RWPE2 (cell line): ENCODE measurements around the gene UBE2E1.

Experiments
- ATAC-seq: fragments of 200-7000 bp; cut with Tn5 transposase; 3 replicates; pipeline ENCODE4 v1.9.1; 2021; ENCODE audit warnings: low read depth
- DNase-seq: peaks from one replicate; pipeline ENCODE4 v3.0.0-alpha.2; 2020; ENCODE audit warnings: low spot score
- H3K27ac ChIP-seq: fragments of 450-650 bp; 2 replicates; pipeline ENCODE4 v1.5.1; 2017; ENCODE audit warnings: mild to moderate bottlenecking; ENCODE audit not compliant: poor library complexity, severe bottlenecking
- H3K27me3 ChIP-seq: fragments of 250-450 bp; sonication (Bioruptor Pico); 2 replicates; pipeline ENCODE4 v1.5.1; 2021; ENCODE audit warnings: mild to moderate bottlenecking, moderate library complexity; ENCODE audit not compliant: insufficient read depth, poor library complexity, severe bottlenecking
- H3K36me3 ChIP-seq: fragments of 250-450 bp; sonication (Bioruptor Pico); 2 replicates; pipeline ENCODE4 v1.5.1; 2020; ENCODE audit warnings: low read depth, mild to moderate bottlenecking, moderate library complexity
- H3K4me1 ChIP-seq: fragments of 250-450 bp; sonication (Bioruptor Pico); 2 replicates; pipeline ENCODE4 v1.5.1; 2021; ENCODE audit warnings: mild to moderate bottlenecking, moderate library complexity; ENCODE audit not compliant: insufficient read depth, poor library complexity, severe bottlenecking
- H3K4me3 ChIP-seq: fragments of 250-450 bp; sonication (Bioruptor Pico); 2 replicates; pipeline ENCODE4 v1.5.1; 2021; ENCODE audit warnings: mild to moderate bottlenecking, moderate library complexity; ENCODE audit not compliant: severe bottlenecking
- H3K9me3 ChIP-seq: fragments of 250-450 bp; sonication (Bioruptor Pico); 2 replicates; pipeline ENCODE4 v1.5.1; 2021; ENCODE audit warnings: mild to moderate bottlenecking, moderate library complexity; ENCODE audit not compliant: severe bottlenecking
- TF ChIP-seq, protein P1 (sequence below): fragments of 450-650 bp; IDR thresholded peaks from one replicate; pipeline ENCODE4 v1.5.1; 2017; ENCODE audit warnings: mild to moderate bottlenecking, moderate library complexity; ENCODE audit not compliant: poor library complexity, severe bottlenecking

Gene UBE2E1

GRCh38 chr3:23894254-23895061 is 88.7 kb downstream of the UBE2E1 start:
- TF ChIP-seq, protein P1, sequence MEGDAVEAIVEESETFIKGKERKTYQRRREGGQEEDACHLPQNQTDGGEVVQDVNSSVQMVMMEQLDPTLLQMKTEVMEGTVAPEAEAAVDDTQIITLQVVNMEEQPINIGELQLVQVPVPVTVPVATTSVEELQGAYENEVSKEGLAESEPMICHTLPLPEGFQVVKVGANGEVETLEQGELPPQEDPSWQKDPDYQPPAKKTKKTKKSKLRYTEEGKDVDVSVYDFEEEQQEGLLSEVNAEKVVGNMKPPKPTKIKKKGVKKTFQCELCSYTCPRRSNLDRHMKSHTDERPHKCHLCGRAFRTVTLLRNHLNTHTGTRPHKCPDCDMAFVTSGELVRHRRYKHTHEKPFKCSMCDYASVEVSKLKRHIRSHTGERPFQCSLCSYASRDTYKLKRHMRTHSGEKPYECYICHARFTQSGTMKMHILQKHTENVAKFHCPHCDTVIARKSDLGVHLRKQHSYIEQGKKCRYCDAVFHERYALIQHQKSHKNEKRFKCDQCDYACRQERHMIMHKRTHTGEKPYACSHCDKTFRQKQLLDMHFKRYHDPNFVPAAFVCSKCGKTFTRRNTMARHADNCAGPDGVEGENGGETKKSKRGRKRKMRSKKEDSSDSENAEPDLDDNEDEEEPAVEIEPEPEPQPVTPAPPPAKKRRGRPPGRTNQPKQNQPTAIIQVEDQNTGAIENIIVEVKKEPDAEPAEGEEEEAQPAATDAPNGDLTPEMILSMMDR, result no peak
- peak; percentile 42; the same call in 1 of the 3 replicates for ATAC-seq
- no peaks in the 10 kb centered on the region for H3K4me1 ChIP-seq
- H3K4me3 ChIP-seq, result no peak overlapping the region
- H3K36me3 ChIP-seq, result peaks cover 30% of the 10 kb centered on the region
- DNase-seq, result no peak
- H3K9me3 ChIP-seq, result no peaks in the 10 kb centered on the region
- no peaks in the 10 kb centered on the region for H3K27me3 ChIP-seq
- H3K27ac ChIP-seq, result no peak overlapping the region

GRCh38 chr3:23895181-23895580 is 89.4 kb downstream of the UBE2E1 start:
- peaks cover 30% of the 10 kb centered on the region for H3K36me3 ChIP-seq
- H3K9me3 ChIP-seq, result no peaks in the 10 kb centered on the region
- H3K27ac ChIP-seq, result no peak overlapping the region
- no peak for ATAC-seq
- no peaks in the 10 kb centered on the region for H3K27me3 ChIP-seq
- no peaks in the 10 kb centered on the region for H3K4me1 ChIP-seq
- TF ChIP-seq, protein P1, result no peak
- no peak overlapping the region for H3K4me3 ChIP-seq
- DNase-seq, result no peak

GRCh38 chr3:23900744-23901143 is 95.0 kb downstream of the UBE2E1 start:
- no peaks in the 10 kb centered on the region for H3K4me1 ChIP-seq
- H3K4me3 ChIP-seq, result no peak overlapping the region
- no peaks in the 10 kb centered on the region for H3K27me3 ChIP-seq
- peaks cover 36% of the 10 kb centered on the region for H3K36me3 ChIP-seq
- DNase-seq (no peak), ATAC-seq (no peak)
- no peaks in the 10 kb centered on the region for H3K9me3 ChIP-seq
- H3K27ac ChIP-seq, result no peak overlapping the region
- TF ChIP-seq, protein P1, result no peak

- Histone ChIP-seq H3K4me3 (no peak overlapping the region), H3K36me3 (peaks cover 31% of the 10 kb centered on the region), H3K9me3 (no peaks in the 10 kb centered on the region), H3K27me3 (no peaks in the 10 kb centered on the region), H3K4me1 (no peaks in the 10 kb centered on the region), H3K27ac (no peak overlapping the region)
- TF ChIP-seq, protein P1, result no peak
- ATAC-seq, result no peak
- no peak for DNase-seq
Measured at GRCh38 chr3:23904545-23904944, 98.8 kb downstream of the UBE2E1 start.

DNA sequence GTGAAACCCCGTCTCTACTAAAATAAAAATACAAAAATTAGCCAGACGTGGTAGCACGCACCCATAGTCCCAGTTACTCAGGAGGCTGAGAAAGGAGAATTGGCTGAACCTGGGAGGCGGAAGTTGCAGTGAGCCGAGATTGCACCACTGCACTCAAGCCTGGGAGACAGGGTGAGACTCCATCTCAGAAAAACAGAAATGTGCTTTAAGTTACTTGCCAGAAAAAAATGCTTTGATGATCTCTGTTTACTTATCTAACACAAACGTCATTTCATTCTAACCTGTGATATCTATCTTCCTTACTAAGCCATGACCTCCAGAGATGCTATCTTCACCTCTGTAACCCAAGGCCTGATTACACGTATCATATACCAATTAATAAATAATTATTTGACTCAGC is 103.6 kb downstream of the UBE2E1 start:
- Histone ChIP-seq H3K9me3 (no peaks in the 10 kb centered on the region), H3K36me3 (peaks cover 4% of the 10 kb centered on the region; the same call in 1 of the 2 replicates), H3K27ac (no peak overlapping the region), H3K27me3 (no peaks in the 10 kb centered on the region), H3K4me3 (no peak overlapping the region), H3K4me1 (no peaks in the 10 kb centered on the region)
- no peak for ATAC-seq
- TF ChIP-seq, protein P1, result no peak
- DNase-seq, result no peak
